Measurements from ENCODE around the gene GLYR1.
"Not testable (repeated sequence)": the region's sequence is repeated elsewhere in the genome, so short reads cannot be mapped to it uniquely, and the experiment has no call there.

Gene GLYR1

GRCh38 chr16:4846901-4847773, at the start of gene GLYR1, which contains the start of gene UBN1:
Gene GLYR1, minus strand, starts transcription at chr16:4847288. Its CDS starts 23 bp downstream, at chr16:4847265.
Gene UBN1, plus strand, starts transcription at chr16:4847481. Its CDS starts 5,437 bp downstream, at chr16:4852918.
- ATAC-seq = peak; percentile 95
- peak; percentile 100 for DNase-seq

DNA sequence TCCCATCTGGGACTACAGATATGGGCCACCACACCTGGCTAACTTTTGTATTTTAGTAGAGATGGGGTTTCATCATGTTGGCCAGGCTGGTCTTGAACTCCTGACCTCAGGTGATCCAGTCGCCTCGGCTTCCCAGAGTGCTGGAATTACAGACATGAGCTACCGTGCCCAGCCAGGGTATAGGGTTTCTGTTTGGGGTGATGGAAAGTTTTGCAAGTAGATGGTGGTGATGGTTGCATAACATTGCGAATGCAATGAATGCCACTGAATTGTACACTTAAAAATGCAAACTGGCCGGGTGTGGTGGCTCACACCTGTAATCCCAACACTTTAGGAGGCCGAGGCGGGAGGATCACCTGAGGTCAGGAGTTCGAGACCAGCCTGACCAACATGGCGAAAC, 49.7 kb upstream of the GLYR1 start:
- not testable (repeated sequence) for DNase-seq, ATAC-seq

DNA sequence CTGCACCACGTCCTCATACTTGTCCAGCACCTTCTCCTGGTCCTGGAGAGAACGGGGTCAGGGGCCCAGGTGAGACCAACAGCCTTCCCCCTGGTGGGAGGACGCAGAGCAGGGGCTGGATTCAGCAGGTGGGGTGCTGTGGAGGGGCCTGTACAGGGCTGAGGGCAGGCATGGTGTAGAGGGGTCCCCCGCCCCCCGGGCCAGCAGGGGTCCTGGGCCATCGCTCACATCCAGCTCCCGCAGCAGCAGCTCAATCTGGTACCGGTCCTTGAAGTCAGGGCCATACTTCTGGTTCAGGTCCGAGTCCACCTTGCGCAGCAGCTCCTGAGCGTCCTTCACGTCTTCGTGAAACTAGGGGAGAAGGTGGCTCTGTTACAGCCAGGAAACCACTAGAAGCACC, 48.3 kb upstream of the GLYR1 start:
- ATAC-seq = no peak
- no peak for DNase-seq

DNA sequence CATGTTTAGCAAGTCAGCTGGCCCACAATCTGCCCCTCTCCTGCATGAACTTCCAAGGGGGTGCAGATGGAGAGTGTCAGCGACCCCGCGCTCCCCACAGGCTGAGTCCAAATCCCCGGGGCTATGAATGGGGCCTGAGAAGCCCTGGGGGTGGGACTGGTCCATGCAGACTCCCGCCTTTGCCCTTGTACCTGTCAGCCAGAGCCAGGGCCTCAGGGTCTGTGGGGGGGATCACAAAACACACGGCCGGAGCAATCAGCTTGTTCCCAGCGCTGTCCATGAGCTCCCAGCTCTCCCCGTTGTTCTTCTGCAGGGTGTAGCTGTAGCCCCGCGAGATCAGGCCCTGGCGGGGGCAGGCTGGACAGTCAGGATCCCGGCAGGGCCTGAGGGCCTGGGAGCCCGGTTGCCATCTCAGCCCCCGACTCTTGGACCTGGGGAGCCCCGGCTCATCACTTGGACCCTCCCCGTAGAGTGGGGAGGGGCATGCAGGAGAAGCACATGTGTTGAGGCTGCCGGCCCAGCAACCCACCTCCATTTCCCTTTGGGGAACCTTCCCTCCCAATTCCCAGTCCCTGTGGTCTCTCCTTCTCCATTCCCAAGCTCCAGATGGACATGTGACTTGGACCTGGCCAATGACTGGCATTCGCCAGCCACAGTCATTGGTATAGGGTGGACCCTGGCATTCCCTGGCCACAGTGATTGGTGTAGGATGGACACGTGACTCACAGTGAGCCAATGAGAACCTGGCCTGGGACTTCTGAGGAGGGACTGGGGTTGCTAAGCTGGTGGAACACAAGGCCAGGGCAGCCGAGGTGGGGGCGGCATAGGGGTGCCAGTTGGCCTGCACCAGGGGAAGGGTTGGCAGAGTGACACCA, 47.4 kb upstream of the GLYR1 start:
- ATAC-seq (no peak), DNase-seq (no peak)

DNA sequence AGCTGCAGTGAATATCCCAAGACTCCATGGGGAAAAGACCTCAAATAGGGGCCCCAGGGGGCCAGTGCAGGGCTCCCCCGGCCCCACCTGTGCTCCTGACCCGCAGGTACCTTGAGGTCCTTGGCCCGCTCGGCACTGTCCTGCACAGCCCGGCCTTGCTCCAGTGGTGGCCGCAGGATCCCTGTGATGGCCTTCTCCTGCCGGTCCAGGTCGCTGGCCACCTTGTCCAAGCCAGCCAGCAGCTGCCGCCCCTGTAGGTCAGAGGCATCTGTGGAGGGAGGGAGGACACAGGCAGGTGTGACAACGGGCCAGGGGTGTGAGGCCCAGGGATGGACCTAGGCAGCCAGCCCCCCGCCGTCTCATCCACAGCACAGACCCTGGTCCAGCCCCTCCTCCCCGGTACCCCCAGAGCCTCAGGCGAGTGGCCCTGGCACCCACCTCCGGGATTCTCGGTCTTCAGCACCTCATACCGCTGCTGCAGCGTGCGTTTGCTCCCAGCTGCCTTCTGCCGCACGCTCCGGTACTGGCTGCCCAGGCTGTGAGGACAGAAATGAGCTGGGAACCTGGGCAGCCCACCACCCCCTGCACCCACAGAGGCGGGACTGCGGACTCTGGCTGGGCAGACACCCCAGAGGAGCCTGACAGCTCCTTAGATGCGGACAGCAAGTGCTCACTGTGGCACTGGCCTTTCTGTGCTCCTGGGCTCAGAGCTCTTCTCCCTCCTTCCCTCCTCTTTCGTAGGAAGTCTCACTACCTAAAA, 46.2 kb upstream of the GLYR1 start:
- DNase-seq = no peak
- ATAC-seq = no peak

DNA sequence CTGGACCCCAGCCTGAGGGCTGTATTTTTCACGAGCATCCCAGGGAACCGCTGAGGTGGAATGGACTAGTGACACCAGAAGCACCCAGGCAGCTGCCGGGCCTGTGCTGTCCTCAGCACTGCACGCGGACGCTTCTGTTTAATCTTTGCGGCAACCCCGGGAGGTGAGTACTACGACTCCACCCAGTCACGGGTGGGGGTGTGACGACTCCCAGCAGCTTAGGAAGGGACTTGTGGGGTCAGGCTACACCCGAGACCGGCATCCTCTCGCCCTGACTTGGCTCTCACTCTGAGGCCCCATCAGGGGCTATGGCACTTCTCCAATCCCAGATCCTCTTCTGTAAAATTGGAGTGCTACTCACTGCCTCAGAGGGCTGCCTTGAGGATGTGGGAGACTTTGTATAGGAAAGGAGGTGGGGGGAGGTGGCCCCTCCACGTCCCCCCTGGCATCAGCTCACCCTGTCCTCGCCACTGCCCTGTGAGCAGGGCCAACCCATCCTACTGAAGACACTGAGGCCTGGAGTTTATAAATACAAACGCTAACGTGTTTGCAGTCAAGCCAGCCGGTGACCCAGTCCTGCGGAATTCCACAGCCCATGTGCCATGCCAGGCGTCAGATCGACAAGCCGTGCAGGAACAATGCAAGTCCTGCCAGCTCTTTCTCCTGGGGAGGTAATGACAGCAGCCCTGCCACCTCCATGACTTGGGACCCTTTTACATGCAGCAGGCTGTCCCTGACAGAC, 45.4 kb upstream of the GLYR1 start:
- DNase-seq (no peak), ATAC-seq (no peak)

DNA sequence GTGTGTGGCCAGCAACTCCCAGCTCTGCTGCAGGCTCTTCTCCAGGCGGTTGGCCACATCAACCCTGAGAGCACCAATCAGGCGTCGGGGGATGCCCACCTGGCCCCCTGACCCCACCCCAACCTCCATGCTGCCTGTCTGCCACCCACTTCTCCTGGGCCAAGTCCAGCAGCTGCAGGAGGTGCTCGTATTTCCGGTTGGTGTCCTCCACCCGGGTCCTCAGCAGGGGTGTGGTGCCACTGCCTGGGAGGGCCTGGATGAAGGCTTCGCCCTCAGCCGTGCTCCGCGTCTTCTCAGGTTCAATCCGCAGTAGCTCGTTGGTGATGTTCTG, 44.8 kb upstream of the GLYR1 start:
- DNase-seq (no peak), ATAC-seq (no peak)

- no peak for ATAC-seq
- no peak for DNase-seq
Measured at GRCh38 chr16:4891097-4891885, 44.2 kb upstream of the GLYR1 start.

GRCh38 chr16:4890686-4891085, 43.6 kb upstream of the GLYR1 start:
- DNase-seq (no peak), ATAC-seq (no peak)

- no peak for ATAC-seq
- no peak for DNase-seq
Measured at GRCh38 chr16:4890026-4890425, 42.9 kb upstream of the GLYR1 start.

GRCh38 chr16:4888428-4889135, 41.5 kb upstream of the GLYR1 start:
- DNase-seq = no peak
- ATAC-seq = no peak

DNA sequence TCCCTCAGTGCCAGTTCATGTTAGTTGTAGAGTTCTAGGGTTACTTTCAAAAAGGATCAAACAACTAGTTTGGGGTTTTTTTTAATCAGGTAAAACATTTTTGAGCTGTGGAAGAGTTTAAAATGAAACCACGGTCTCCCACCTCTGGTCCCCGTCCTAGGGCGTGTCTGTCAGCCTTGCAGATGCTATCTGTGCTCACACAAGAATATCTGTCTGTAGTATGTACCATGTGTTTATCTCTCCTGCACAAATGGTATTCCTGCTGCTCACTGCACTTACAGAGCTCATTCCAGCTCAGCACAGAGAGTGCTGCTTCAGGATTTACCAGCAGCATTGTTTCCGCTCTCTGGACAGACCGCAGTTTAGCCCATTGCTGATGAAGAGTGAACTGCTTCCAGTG, 39.1 kb upstream of the GLYR1 start:
- no peak for ATAC-seq
- no peak for DNase-seq

GRCh38 chr16:4884972-4885874, 38.1 kb upstream of the GLYR1 start:
- ATAC-seq (no peak), DNase-seq (no peak)

DNA sequence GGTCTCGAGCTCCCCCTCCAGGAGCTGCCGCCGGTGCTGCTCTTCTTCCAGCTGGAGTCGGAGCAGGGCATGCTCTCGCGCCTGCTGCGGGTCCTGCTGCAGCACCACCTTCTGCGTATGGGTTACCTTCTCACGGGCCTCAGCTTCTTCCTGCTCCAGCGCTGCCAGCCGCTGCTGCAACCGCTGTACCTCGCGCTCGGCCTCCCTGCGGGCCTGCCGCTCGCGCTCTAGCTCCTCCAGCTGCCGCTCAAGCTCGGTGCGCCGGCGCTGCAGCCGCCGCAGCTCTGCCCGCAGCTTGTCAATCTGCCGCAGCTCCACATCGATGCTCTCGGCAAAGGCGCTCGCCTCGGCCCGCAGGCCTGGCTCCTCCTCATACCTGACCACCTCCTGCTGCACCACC, 37.1 kb upstream of the GLYR1 start:
- DNase-seq = no peak
- no peak for ATAC-seq

DNA sequence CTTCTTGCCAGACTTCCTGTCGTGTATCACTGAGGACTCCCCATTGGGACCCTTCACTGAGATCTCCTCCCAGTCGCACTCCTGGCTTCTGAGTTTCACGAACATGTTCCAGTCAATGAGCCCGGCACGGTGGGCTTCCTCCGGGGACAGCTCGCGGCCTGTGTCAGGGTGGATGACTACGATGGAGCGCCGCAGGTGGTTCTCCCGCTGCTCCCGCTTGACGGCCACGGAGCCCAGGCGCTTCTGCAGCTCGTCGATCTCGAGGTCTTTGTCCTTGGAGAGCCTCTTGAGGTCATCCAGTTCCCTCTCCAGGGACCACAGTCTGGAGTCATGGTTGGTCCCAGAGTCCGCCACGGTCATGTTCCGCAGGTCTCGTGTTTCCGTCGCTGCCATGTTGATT, 36.4 kb upstream of the GLYR1 start:
- ATAC-seq = no peak
- DNase-seq = no peak

GRCh38 chr16:4882633-4883285, 35.7 kb upstream of the GLYR1 start:
- ATAC-seq = no peak
- DNase-seq = no peak

- ATAC-seq (no peak), DNase-seq (no peak)
Measured at GRCh38 chr16:4882000-4882632, 35.0 kb upstream of the GLYR1 start.

- ATAC-seq = no peak
Measured at GRCh38 chr16:4880006-4880580, 33.0 kb upstream of the GLYR1 start.

More at GRCh38 chr16:4880006-4880580, 33.0 kb upstream of the GLYR1 start:
- no peak for DNase-seq

Measured in stimulated activated naive CD8-positive, alpha-beta T cell treated with anti-CD3 and anti-CD28 coated beads, Interleukin-15, Interleukin-2, amounts not matched to agents 100 U/mL and 50 U/mL, for 24 hours (primary cell).